ENCODE data around the gene SACS.

GRCh38 chr13:23321535-23322241 lies 111.8 kb downstream of the SACS start:
- TF ChIP-seq CTCF (IDR thresholded peaks at IDR 0.05; ENCODE audit: low read depth, low read length, missing input control) (no peak), TAF1 (conservative IDR thresholded peaks at IDR 0.05) (no peak), GABPA (IDR thresholded peaks at IDR 0.05 in 1 of 2, conservative IDR thresholded peaks at IDR 0.05 in 1 of 2) (no peak)

All from liver (tissue), 3 donors.